ENCODE measurements around the gene RAP1B. TPM values are rescaled to one million over a fixed set of nuclear protein-coding genes. Genes with fewer than 3 reads are reported as not detected.

The RAP1B gene
- total RNA-seq, 2 donors from 2014 or later = 100 to 102 TPM

DNA sequence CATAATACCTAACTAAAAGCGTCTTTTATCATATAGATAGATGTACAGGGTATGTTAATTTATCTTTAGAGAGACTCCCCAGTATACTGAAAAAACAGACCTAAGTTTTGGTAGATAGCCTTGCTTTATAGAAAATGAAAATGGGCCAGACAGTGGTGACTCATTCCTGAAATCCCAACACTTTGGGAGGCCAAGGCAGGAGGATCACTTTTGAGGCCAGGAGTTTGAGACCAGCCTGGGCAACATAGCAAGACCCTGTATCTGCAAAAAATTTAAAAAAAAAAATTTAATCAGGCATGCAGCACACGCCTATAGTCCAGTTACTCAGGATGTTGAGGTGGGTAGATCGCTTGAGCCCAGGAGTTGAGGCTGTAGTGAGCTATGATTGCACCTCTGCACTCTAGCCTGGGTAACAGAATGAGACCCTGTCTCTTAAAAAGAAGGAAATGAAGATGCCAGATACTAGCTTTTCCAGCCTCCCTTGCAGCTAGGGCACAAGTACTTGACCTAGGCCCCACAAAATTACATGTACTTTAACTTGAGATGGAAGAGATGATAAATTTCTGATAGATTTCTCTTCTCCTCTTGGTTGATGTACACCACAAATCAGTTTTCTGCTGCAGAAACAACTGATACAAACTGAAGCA, 17.1 kb downstream of the RAP1B start:
- no peak for DNase-seq
- Histone ChIP-seq H3K9ac (ENCODE audit: extremely low read depth, low read length, poor library complexity, severe bottlenecking) (no peak overlapping the region), H3K4me3 (ENCODE audit: low read length) (no peak overlapping the region), H3K27me3 (ENCODE audit: control insufficient read depth, insufficient read depth, low read length, poor library complexity, severe bottlenecking) (no peaks in the 10 kb centered on the region), H3K9me3 (ENCODE audit: control insufficient read depth, low read length) (peaks cover 32% of the 10 kb centered on the region), H3K27ac (ENCODE audit: low read depth, low read length) (no peak overlapping the region), H3K4me1 (ENCODE audit: control insufficient read depth, insufficient read depth, low read length) (no peaks in the 10 kb centered on the region), H3K36me3 (ENCODE audit: control insufficient read depth, insufficient read depth, low read length) (peaks cover 45% of the 10 kb centered on the region)
- Mint-ChIP-seq H3K27me3 (ENCODE audit: insufficient read depth) (no peaks in the 10 kb centered on the region), H3K36me3 (ENCODE audit: low read depth) (peaks cover 54% of the 10 kb centered on the region), H3K4me1 (peaks cover 14% of the 10 kb centered on the region), H3K9me3 (peaks cover 17% of the 10 kb centered on the region), H3K4me3 (no peak overlapping the region), H3K27ac (no peak overlapping the region)
- 98 to 100% methylated on average over 2 of the region's 3 CpGs for WGBS, 2 experiments (ENCODE audit: insufficient coverage in 1 of 2, insufficient read length in 1 of 2)
- TF ChIP-seq, protein P1, sequence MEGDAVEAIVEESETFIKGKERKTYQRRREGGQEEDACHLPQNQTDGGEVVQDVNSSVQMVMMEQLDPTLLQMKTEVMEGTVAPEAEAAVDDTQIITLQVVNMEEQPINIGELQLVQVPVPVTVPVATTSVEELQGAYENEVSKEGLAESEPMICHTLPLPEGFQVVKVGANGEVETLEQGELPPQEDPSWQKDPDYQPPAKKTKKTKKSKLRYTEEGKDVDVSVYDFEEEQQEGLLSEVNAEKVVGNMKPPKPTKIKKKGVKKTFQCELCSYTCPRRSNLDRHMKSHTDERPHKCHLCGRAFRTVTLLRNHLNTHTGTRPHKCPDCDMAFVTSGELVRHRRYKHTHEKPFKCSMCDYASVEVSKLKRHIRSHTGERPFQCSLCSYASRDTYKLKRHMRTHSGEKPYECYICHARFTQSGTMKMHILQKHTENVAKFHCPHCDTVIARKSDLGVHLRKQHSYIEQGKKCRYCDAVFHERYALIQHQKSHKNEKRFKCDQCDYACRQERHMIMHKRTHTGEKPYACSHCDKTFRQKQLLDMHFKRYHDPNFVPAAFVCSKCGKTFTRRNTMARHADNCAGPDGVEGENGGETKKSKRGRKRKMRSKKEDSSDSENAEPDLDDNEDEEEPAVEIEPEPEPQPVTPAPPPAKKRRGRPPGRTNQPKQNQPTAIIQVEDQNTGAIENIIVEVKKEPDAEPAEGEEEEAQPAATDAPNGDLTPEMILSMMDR (conservative IDR thresholded peaks at IDR 0.05) = no peak

DNA sequence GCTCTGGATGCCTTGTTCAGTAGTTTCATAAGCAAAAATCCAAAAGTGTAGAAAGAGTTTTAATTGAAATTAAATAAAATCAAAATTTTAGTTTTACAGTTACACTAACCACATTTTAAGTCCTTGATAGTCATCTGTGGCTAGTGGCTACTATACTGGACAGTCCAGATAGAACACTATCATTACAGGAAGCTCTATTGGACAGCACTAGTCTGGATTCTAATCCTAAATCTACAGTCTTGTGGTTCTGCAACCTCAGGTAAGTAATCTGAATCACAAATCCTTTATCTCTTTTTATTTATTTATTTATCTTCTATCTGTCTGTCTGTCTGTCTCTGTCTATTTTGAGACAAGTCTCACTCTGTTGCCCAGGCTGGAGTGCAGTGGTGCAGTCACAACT, 18.0 kb downstream of the RAP1B start:
- no peak for DNase-seq
- Histone ChIP-seq H3K4me3 (ENCODE audit: low read length) (no peak overlapping the region), H3K4me1 (ENCODE audit: control insufficient read depth, insufficient read depth, low read length) (no peaks in the 10 kb centered on the region), H3K9ac (ENCODE audit: extremely low read depth, low read length, poor library complexity, severe bottlenecking) (no peak overlapping the region), H3K9me3 (ENCODE audit: control insufficient read depth, low read length) (peaks cover 32% of the 10 kb centered on the region), H3K36me3 (ENCODE audit: control insufficient read depth, insufficient read depth, low read length) (peaks cover 49% of the 10 kb centered on the region), H3K27me3 (ENCODE audit: control insufficient read depth, insufficient read depth, low read length, poor library complexity, severe bottlenecking) (no peaks in the 10 kb centered on the region), H3K27ac (ENCODE audit: low read depth, low read length) (no peak overlapping the region)
- Mint-ChIP-seq H3K4me1 (peaks cover 14% of the 10 kb centered on the region), H3K27ac (peak overlapping the region; percentile 78), H3K36me3 (ENCODE audit: low read depth) (peaks cover 48% of the 10 kb centered on the region), H3K4me3 (no peak overlapping the region), H3K9me3 (peaks cover 17% of the 10 kb centered on the region), H3K27me3 (ENCODE audit: insufficient read depth) (no peaks in the 10 kb centered on the region)
- TF ChIP-seq, protein P1 (conservative IDR thresholded peaks at IDR 0.05) = no peak

DNA sequence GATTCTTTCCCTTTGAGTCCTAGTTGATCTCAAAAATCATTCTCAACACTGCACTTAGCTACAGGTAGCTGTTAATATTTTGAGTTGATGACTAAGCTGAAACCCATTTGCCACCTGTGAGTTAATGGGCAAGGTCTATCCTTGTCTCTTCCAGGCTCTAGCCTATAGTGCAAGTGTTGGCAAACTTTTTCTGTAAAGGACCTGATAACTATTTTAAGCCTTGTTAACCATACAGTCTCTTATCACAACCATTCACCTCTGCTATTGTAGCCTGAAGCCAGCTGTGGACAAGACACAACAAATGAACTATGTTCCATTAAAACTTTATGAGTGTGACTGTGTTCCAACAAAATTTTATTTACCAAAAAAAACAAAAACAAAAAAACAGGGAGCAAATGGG, 19.4 kb downstream of the RAP1B start:
- H3K27ac Mint-ChIP-seq = peak overlapping the region; percentile 32
- peak; percentile 28 for DNase-seq
- Histone ChIP-seq H3K27ac (ENCODE audit: low read depth, low read length) (no peak overlapping the region), H3K4me1 (ENCODE audit: control insufficient read depth, insufficient read depth, low read length) (no peaks in the 10 kb centered on the region), H3K27me3 (ENCODE audit: control insufficient read depth, insufficient read depth, low read length, poor library complexity, severe bottlenecking) (no peaks in the 10 kb centered on the region), H3K9me3 (ENCODE audit: control insufficient read depth, low read length) (peaks cover 29% of the 10 kb centered on the region), H3K9ac (ENCODE audit: extremely low read depth, low read length, poor library complexity, severe bottlenecking) (no peak overlapping the region), H3K4me3 (ENCODE audit: low read length) (no peak overlapping the region), H3K36me3 (ENCODE audit: control insufficient read depth, insufficient read depth, low read length) (peaks cover 43% of the 10 kb centered on the region)
- no peaks in the 10 kb centered on the region for H3K27me3 Mint-ChIP-seq (ENCODE audit: insufficient read depth)
- TF ChIP-seq, protein P1 (conservative IDR thresholded peaks at IDR 0.05) = no peak
- H3K4me3 Mint-ChIP-seq = no peak overlapping the region
- H3K9me3 Mint-ChIP-seq = peaks cover 17% of the 10 kb centered on the region
- H3K4me1 Mint-ChIP-seq = peaks cover 14% of the 10 kb centered on the region
- H3K36me3 Mint-ChIP-seq (ENCODE audit: low read depth) = peaks cover 40% of the 10 kb centered on the region
